Subcutaneous abdominal adipose tissue (tissue), 5 donors: Measurements from ENCODE around the gene ATP13A3.
"Not testable (repeated sequence)": the region's sequence is repeated elsewhere in the genome, so short reads cannot be mapped to it uniquely, and the experiment has no call there.

Experiments
- H3K27ac ChIP-seq: one replicate; pipeline ENCODE4 v1.7.0; 2013; ENCODE audit warnings: low read depth, mild to moderate bottlenecking, inconsistent platforms, low read length, moderate library complexity
- H3K27me3 ChIP-seq, 5 donors: one replicate each; pipeline ENCODE4 v1.7.0; 2013; ENCODE audit warnings: low read length in 5 of 5, inconsistent platforms in 1 of 5; ENCODE audit not compliant: control insufficient read depth in 5 of 5, insufficient read depth in 4 of 5
- H3K36me3 ChIP-seq, 5 donors: one replicate each; pipeline ENCODE4 v1.7.0; 2013; ENCODE audit warnings: low read length in 5 of 5; ENCODE audit not compliant: control insufficient read depth in 5 of 5, insufficient read depth in 5 of 5
- H3K4me1 ChIP-seq, 5 donors: one replicate each; pipeline ENCODE4 v1.7.0; 2013; ENCODE audit warnings: low read length in 5 of 5, mild to moderate bottlenecking in 3 of 5, moderate library complexity in 1 of 5; ENCODE audit not compliant: control insufficient read depth in 5 of 5, insufficient read depth in 5 of 5
- H3K4me3 ChIP-seq, 5 donors: one replicate each; pipeline ENCODE4 v1.7.0; 2013; ENCODE audit warnings: low read length in 5 of 5, low read depth in 1 of 5
- H3K9ac ChIP-seq, 5 donors: one replicate each; pipeline ENCODE4 v1.7.0; 2013; ENCODE audit warnings: low read length in 5 of 5, mild to moderate bottlenecking in 4 of 5, moderate library complexity in 3 of 5
- H3K9me3 ChIP-seq, 5 donors: one replicate each; pipeline ENCODE4 v1.7.0; 2013; ENCODE audit warnings: low read length in 5 of 5; ENCODE audit not compliant: control insufficient read depth in 5 of 5
- donor health status: healthy.
- donor health status: healthy.
- donor health status: healthy.
- donor health status: healthy.
- donor health status: healthy.

Gene ATP13A3

DNA sequence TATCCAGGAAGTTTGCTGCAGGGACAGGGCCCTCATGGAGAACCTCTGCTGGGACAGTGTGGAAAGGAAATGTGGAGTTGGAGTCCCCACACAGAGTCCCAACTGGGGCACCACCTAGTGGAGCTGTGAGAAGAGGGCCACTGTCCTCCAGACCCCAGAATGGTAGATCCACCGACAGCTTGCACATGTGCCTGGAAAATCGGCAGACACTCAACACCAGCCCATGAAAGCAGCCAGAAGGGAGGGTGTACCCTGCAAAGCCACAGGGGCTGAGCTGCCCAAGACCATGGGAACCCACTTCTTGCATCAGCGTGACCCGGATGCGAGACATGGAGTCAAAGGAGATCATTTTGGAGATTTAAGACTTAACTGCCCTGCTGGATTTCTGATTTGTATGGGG lies 33.4 kb upstream of the ATP13A3 start:
- not testable (repeated sequence) for H3K27ac ChIP-seq, H3K9me3 ChIP-seq, H3K9ac ChIP-seq, H3K4me3 ChIP-seq, H3K27me3 ChIP-seq, H3K36me3 ChIP-seq
- peaks cover 0 to 17% (median 15%) of the 10 kb centered on the region in 5 donors for H3K4me1 ChIP-seq

- no peak overlapping the region for H3K4me3 ChIP-seq
- H3K4me1 ChIP-seq, result peaks cover 0 to 17% (median 15%) of the 10 kb centered on the region in 5 donors
- no peaks in the 10 kb centered on the region for H3K9me3 ChIP-seq
- H3K9ac ChIP-seq, result no peak overlapping the region
- no peak overlapping the region for H3K27ac ChIP-seq
- H3K27me3 ChIP-seq, result no peaks in the 10 kb centered on the region
- no peaks in the 10 kb centered on the region for H3K36me3 ChIP-seq
Measured at GRCh38 chr3:194518652-194519051, 31.9 kb upstream of the ATP13A3 start.

- Histone ChIP-seq H3K9ac (peak overlapping the region in 1 of 5 donors; percentile 8), H3K4me1 (peaks cover 0 to 17% (median 15%) of the 10 kb centered on the region in 5 donors), H3K4me3 (no peak overlapping the region), H3K36me3 (no peaks in the 10 kb centered on the region), H3K27ac (no peak overlapping the region), H3K27me3 (no peaks in the 10 kb centered on the region), H3K9me3 (no peaks in the 10 kb centered on the region)
Measured at GRCh38 chr3:194517333-194517732, 30.5 kb upstream of the ATP13A3 start.

DNA sequence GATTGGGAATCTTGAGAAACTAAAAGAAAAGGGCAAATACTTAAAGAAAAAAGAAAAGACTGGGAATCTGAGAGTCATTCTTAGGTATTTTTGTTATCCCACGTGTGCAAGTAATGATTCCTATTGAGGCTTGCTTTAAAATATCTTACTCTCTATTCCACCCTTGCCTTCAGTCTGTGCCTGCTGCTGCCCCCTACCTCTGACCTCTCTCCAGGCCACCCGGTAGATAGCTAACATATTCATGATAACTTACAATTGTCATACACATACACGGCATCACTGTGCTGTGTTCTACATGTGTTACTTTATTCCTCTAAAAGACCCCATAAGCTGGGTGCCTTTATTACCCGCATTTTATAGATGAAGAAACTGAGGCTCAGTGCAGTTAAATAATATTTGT lies 27.8 kb upstream of the ATP13A3 start:
- H3K9me3 ChIP-seq, result no peaks in the 10 kb centered on the region
- H3K4me3 ChIP-seq, result no peak overlapping the region
- no peak overlapping the region for H3K9ac ChIP-seq
- no peaks in the 10 kb centered on the region for H3K36me3 ChIP-seq
- H3K27ac ChIP-seq, result no peak overlapping the region
- H3K4me1 ChIP-seq, result peaks cover 0 to 10% (median 5%) of the 10 kb centered on the region in 5 donors
- no peaks in the 10 kb centered on the region for H3K27me3 ChIP-seq

DNA sequence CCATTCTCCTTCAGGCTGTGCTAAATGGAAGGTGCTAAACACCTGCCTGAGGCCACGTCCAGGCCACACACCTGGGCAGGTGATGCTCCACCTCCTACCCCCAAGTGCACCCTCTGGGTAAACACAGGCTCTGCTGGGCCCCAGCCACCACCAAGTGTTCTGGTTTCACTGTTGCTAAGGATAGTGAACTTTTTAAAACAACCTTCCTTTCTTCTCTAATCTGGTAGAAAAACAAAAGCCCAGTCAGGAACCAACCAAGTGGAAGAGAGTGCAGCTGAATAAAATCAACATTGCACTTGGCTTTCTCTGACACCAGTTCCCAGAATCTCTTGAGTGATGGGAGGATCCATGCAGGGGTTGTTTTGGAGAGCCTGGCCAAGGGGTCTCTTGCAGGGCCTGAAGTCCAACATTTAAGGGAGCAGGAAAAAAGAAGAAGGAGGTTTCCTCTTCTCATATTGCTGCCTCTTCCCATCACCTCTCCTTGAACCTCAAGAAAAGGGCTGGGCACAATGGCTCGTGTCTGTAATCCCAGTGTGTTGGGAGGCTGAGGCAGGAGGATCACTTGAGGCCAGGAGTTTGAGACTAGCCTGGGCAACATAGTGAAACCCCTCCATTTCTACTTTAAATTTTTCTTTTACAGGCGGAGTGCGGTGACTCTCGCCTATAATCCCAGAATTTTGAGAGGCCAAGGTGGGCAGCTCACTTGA lies 26.2 kb upstream of the ATP13A3 start:
- Histone ChIP-seq H3K9ac (no peak overlapping the region), H3K27ac (no peak overlapping the region), H3K36me3 (no peaks in the 10 kb centered on the region), H3K4me3 (no peak overlapping the region), H3K9me3 (no peaks in the 10 kb centered on the region), H3K27me3 (no peaks in the 10 kb centered on the region), H3K4me1 (peaks cover 0 to 18% (median 13%) of the 10 kb centered on the region in 5 donors)

GRCh38 chr3:194508491-194509453 lies 22.0 kb upstream of the ATP13A3 start:
- Histone ChIP-seq H3K4me3 (no peak overlapping the region), H3K4me1 (peaks cover 0 to 25% (median 10%) of the 10 kb centered on the region in 5 donors), H3K9ac (peak overlapping the region in 1 of 5 donors; percentile 32), H3K36me3 (no peaks in the 10 kb centered on the region), H3K27ac (peak overlapping the region; percentile 69), H3K27me3 (no peaks in the 10 kb centered on the region), H3K9me3 (no peaks in the 10 kb centered on the region)

DNA sequence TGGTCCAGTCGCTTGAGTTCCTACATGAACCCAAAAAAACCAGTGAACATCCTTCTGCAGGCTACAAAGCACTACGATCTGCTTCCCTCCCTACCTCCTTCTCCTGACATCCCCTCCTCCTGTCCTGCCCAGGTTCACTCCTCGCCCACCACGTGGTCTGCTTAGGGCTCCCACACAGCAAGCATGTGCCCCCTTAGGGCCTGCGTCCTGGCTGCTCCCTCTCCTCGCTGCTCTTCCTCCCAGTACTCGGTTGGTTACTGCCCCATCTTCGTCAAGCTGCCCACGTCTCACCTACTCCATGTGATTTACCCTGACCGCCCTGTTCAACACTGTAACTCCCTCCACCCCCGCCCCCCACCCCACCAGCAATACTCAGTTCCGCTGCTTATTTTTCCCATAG lies 20.8 kb upstream of the ATP13A3 start:
- no peaks in the 10 kb centered on the region for H3K36me3 ChIP-seq
- H3K27me3 ChIP-seq, result no peaks in the 10 kb centered on the region
- H3K9me3 ChIP-seq, result no peaks in the 10 kb centered on the region
- peaks cover 0 to 25% (median 10%) of the 10 kb centered on the region in 5 donors for H3K4me1 ChIP-seq
- H3K27ac ChIP-seq, result peak overlapping the region; percentile 69
- H3K4me3 ChIP-seq, result no peak overlapping the region
- H3K9ac ChIP-seq, result no peak overlapping the region

DNA sequence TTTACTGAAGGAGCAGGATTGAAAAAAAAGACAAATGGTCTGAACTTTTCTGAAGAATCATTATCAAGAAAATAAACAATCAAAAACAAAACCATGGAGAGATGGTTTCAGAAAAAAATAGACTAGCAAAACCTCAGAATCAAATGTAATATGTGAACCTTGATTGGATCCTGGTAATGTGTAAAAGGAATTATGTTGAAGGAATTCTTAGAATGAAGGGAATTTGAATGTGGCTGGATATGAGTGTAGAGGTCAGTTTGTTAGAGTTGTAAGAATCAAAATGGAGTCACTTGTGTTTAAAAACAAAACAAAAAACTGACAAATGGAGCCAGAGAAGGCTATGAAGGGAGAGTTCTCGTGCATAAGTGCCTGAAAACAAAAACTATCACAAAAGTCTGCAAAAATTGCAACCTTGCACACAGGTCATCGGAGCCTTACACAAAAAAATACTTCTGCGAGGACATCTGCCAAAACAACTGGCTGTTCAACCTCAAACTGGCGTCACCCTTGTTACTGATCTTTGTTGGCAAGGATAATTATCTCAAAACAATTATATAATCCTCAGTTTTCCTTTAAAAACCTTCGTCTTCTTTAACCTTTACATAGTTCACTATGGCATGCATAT lies 19.1 kb upstream of the ATP13A3 start:
- Histone ChIP-seq H3K4me3 (no peak overlapping the region), H3K9me3 (no peaks in the 10 kb centered on the region), H3K27me3 (no peaks in the 10 kb centered on the region), H3K9ac (no peak overlapping the region), H3K27ac (peak overlapping the region; percentile 75), H3K4me1 (peaks cover 0 to 25% (median 10%) of the 10 kb centered on the region in 5 donors), H3K36me3 (no peaks in the 10 kb centered on the region)

- Histone ChIP-seq H3K36me3 (no peaks in the 10 kb centered on the region), H3K4me3 (no peak overlapping the region), H3K9me3 (no peaks in the 10 kb centered on the region), H3K4me1 (peaks cover 0 to 25% (median 10%) of the 10 kb centered on the region in 5 donors), H3K9ac (no peak overlapping the region), H3K27me3 (no peaks in the 10 kb centered on the region), H3K27ac (peak overlapping the region; percentile 75)
Measured at GRCh38 chr3:194504861-194505260, 18.1 kb upstream of the ATP13A3 start.
